MM.1S (cell line): ENCODE data around the gene USP20.

ENCODE experiments used
- EZH2 ChIP-seq: fragments of 300-600 bp; sonication (generic); optimal IDR thresholded peaks from 2 replicates; pipeline ENCODE3; 2017; ENCODE audit warnings: low read depth, mild to moderate bottlenecking, antibody characterized with exemption, low read length, mixed read lengths
- TF ChIP-seq, protein P1 (sequence below): fragments of 300-600 bp; sonication (generic); IDR thresholded peaks from 2 replicates; pipeline ENCODE4 v1.5.1; 2016; ENCODE audit warnings: antibody characterized with exemption, low read length, mixed read lengths

DNA sequence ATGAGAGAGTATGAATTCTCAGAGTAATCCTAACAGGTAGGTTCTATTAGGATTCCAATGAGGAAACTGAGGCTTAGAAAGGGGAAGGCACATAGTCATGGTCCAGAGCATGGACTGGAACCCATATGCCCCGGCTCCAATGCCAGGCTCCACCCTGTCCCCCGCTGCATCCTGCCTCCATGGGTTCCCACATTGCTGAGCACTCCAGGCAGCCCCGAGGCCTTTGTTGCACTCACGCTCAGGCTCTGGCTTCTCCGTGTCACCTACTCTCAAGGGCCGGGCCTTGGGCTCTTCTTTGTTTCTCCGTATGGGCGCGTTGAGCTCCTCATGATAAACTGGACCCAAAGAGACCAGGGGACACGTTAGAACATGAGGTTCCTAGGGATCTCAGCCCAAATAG lies 6.3 kb upstream of the USP20 start:
- TF ChIP-seq, protein P1, sequence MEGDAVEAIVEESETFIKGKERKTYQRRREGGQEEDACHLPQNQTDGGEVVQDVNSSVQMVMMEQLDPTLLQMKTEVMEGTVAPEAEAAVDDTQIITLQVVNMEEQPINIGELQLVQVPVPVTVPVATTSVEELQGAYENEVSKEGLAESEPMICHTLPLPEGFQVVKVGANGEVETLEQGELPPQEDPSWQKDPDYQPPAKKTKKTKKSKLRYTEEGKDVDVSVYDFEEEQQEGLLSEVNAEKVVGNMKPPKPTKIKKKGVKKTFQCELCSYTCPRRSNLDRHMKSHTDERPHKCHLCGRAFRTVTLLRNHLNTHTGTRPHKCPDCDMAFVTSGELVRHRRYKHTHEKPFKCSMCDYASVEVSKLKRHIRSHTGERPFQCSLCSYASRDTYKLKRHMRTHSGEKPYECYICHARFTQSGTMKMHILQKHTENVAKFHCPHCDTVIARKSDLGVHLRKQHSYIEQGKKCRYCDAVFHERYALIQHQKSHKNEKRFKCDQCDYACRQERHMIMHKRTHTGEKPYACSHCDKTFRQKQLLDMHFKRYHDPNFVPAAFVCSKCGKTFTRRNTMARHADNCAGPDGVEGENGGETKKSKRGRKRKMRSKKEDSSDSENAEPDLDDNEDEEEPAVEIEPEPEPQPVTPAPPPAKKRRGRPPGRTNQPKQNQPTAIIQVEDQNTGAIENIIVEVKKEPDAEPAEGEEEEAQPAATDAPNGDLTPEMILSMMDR: no peak
- no peak for TF ChIP-seq EZH2
